ENCODE results near the gene SSX7. TPM values are rescaled to one million over a fixed set of nuclear protein-coding genes. Genes with fewer than 3 reads are reported as not detected.

Gene SSX7
- total and polyA plus RNA-seq, 2 donors: not detected

Small RNA genes lying within 50 kb of the gene (small RNA-seq; reads per million reads assigned to genes)
- gene AL450023.3: not detected
- gene RNA5SP504: not detected

Other genes starting within 250 kb of the SSX7 start
- not detected for gene XAGE1A, start 159.1 kb downstream of the SSX7 start, total RNA-seq
- not detected for gene XAGE1A, start 159.1 kb downstream of the SSX7 start, polyA plus RNA-seq
- gene XAGE1B, start 137.8 kb downstream of the SSX7 start, total RNA-seq: not detected
- not detected for gene XAGE1B, start 137.8 kb downstream of the SSX7 start, polyA plus RNA-seq
- not detected for gene SSX2, start 52.3 kb upstream of the SSX7 start, total RNA-seq
- gene SSX2, start 52.3 kb upstream of the SSX7 start, polyA plus RNA-seq: not detected
- not detected for gene SSX2B, start 96.4 kb upstream of the SSX7 start, total RNA-seq
- gene SSX2B, start 96.4 kb upstream of the SSX7 start, polyA plus RNA-seq: not detected
- not detected for gene SPANXN5, start 142.5 kb upstream of the SSX7 start, total RNA-seq
- gene SPANXN5, start 142.5 kb upstream of the SSX7 start, polyA plus RNA-seq: not detected
- gene XAGE5, start 156.4 kb upstream of the SSX7 start, total RNA-seq: not detected
- gene XAGE5, start 156.4 kb upstream of the SSX7 start, polyA plus RNA-seq: not detected
- not detected for gene XAGE3, start 213.2 kb upstream of the SSX7 start, total RNA-seq
- gene XAGE3, start 213.2 kb upstream of the SSX7 start, polyA plus RNA-seq: not detected
- 13.5 TPM for gene FAM156B, start 242.4 kb upstream of the SSX7 start, total RNA-seq
- gene FAM156B, start 242.4 kb upstream of the SSX7 start, polyA plus RNA-seq: 22.5 TPM

All from urinary bladder (tissue), 2 donors.